Stimulated activated CD4-positive, alpha-beta T cell treated with anti-CD3 and anti-CD28 coated beads, Interleukin-4, amount 100 ng/mL, for 48 hours (primary cell): ENCODE results near the gene PRIMPOL.

ENCODE experiments used
- DNase-seq, 2 donors: peaks; one replicate each; pipeline ENCODE4 v3.0.0-alpha.2; 2020; ENCODE audit warnings: low read depth in 2 of 2

PRIMPOL gene

DNA sequence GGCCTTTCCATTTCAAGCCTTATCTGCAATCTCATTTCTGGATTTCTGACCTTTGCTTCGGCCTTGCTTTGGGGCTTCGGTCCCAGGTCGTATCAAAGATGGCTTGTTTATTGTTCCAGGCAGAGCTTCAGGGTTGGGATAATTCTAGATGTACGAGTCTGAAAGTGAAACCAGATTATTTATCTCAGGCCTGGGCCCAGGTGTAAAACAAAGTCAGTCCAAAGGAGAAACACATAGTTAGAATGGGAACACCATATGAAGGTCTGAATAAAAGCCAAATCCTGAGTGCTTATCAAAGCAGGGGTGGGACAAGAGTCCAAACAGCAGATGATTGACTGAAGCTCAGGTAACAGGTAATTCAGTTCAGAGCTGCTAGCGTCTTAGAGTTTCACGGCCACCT lies 17.1 kb downstream of the PRIMPOL start:
- no peak for DNase-seq

DNA sequence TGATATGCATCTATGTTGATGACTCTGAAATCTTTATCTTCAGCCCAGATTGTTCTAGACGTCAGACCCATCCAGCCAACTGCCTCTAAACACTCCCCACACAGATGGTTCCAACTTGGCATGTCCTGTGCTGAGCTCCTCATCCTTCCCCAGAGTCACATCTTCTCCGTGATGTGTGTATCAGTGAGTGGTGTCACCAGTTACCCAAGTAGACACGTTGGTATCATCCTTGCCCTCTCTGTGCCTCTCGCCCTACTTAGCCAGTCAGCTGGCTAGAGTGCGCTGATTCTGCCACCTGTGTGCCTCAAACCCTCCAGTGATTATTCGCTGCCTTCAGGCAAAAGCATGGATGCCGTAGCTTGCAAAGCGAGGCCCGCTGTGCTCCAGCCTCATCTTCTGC lies 18.6 kb downstream of the PRIMPOL start:
- no peak for DNase-seq

DNA sequence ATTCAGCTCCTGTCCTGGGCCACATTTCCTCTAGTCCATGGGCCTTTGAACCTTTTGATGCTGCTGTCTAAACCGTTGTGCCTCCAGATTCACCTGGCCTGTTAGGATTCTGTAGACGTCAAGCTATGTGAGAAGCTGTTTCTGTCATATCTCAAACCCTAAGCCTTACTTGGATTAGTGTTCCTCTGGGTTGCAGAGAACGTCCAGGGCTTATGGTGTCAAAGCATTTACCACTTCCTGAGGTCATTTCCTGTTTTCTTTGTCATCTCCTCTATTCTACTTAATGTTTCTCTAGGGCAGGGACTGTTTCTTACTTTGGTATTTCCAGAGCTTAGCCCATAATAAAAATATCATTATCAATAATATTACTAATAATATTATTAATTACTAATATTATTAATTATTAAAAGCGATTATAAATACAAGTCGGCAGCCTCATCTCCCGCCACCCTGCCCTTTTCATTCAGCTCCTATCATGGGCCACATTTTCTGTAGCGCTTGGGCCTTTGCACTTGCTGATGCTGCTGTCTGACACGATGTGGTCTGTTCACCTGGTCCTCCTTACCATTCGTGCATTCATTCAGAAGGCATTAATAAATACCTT lies 19.1 kb downstream of the PRIMPOL start:
- DNase-seq = no peak

DNA sequence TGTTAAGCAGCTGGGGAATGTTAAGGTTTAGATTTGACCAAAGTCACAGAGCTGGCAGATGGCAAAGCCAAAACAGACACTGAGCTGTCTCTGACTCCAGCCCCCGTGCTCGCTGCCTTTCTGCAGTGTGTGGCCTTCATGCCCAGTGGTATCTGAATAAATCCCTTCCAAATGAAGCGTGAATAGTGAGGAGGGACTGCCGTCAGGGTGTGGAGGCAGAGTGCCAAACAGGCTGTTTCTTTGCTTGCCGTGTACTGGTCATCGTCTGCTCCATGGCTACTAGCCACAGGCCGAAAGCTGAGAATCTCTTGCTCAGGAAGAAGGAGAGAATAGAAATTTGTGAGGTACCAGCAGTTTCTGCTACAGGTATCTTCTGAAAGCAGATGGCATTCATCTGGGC lies 19.7 kb downstream of the PRIMPOL start:
- DNase-seq = no peak

DNA sequence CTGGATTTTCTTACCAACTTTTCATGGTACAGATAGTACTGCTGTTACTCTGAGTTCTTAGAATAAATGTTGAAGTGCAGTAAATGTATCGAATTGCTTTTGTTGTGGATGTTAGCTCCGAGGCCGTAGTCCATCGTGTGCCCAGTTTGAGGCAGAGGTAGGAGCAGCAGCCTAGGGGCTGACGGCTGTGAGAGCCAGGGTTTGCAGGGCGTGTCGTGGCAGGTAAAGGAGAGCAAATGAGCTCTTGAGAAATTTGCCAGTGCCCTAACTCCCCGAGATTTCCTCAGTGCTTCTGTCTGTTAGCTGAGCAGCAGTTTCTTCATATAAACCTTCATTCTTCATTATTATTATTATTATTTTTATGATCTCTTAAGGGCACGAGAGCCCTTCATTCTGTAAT lies 21.6 kb downstream of the PRIMPOL start:
- DNase-seq = no peak

DNA sequence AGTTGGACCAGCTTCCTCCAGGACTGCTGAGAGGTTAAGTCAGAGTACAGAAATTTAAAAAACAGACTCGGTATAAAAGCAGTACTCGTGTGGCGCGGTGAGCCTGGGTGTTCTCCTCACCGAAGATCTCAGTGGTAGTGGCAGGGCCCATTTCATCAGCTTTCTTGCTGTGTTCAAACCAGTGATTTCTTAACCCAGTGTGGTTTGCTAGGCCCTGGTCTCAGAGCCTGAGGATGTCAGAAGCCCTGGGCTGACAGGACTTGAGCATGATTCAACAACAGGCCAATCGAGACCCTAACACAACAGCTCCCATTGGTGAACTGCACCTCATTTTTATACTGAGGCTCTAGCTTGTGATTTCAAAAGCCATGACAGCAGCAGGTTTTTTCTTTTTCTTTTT lies 23.2 kb downstream of the PRIMPOL start:
- no peak for DNase-seq

DNA sequence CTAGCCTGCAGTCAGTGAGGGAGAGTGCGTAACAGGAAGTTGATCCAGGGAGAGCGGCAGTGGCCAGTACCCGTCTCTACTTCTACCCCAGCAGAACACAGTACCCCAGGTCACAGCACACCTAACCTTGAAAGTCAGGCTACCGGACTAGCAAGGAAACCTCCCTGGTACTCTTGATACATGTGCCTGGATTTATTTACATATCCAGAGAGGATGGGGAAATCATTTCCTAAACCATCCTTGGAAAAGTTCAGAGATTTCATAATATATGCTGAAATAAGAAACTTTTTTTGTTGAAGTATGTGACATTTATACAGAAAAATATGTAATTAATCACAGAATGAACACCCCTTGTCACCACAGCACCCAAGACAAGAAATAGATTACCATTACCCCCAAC lies 24.5 kb downstream of the PRIMPOL start:
- DNase-seq = no peak

DNA sequence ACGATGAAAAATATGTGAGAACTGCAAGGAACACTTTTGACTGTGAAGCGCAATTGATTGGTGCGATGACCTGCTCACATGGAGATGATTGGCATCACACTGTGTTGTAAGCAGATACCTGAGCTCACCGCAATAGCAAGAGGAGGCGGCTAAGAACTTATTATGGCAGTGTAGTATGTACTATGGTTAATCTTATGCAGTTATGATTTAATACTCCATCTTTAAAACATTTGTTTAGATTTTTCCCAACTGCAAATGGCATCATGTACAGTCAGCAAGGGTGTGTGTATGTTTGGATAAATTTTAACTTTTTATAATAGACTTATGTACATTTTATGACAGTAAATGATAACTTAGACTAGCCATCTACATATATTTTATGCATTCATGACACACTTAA lies 25.5 kb downstream of the PRIMPOL start:
- no peak for DNase-seq

DNA sequence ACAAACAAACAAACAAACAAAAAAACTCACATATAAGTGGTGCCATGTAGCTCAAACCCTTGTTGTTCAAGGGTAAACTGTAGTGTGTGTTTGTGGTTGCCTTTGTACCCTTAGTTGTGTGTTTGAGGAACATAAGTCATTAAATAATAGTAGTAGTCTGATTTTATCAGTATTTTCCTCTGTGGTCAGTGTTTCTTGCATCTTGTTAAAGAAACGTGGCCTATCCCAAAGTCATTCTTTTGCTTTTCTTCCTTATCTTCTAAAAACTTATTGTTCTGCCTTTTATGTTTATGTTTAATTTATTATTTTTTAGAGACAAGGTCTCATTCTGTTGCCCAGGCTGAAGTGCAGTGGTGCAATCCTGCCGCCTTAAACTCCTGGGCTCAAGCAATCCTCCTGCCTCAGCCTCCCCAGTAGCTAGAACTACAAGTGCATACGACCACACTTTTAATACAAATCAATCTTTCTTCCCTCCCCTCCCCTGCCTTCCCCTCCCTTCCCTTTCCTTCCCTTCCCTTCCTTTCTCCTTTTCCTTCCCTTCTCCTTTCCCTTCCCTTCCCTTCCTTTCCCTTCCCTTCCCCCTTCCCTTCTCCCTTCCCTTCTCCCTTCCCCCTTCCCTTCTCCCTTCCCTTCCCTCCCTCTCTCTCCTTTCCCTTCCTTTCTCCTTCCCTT lies 26.4 kb downstream of the PRIMPOL start:
- DNase-seq = no peak

DNA sequence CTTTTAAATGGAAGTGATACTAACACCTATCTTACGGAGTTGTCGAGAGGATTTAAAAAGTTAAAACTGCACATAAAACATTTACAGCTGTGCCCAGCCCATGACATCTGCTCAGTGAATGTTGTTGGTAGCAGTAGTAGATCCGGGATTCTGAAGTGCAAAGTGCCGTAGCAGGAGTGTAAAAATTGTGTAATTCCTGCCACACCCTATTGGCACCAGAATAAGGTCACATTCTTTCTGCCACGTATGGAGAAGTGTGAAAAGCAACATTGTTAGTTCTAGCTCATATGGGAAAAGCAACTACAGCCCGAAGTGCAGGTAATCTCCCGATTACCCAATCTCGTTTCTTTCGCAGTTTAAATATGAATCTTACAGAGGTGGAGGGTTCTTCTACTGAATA lies 31.2 kb downstream of the PRIMPOL start:
- DNase-seq = no peak

DNA sequence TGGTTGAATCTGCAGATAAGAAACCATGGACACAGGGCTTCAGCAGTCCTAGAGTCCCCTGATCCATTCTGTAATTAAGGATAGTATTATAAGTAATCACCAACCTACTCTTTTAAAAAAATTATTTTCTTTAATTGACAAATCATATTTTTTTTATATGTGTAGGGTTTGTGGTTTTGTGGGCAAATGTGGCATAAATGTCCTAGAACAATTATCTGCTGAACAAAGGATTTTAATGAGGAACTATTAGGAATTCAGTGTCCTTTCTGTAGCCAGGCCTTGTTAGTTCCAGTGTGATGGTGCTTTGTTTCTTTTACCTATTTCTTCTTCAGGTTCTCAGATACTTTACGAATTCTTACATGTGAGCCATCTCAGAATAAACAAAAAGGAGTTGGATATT lies 32.4 kb downstream of the PRIMPOL start:
- DNase-seq = no peak

DNA sequence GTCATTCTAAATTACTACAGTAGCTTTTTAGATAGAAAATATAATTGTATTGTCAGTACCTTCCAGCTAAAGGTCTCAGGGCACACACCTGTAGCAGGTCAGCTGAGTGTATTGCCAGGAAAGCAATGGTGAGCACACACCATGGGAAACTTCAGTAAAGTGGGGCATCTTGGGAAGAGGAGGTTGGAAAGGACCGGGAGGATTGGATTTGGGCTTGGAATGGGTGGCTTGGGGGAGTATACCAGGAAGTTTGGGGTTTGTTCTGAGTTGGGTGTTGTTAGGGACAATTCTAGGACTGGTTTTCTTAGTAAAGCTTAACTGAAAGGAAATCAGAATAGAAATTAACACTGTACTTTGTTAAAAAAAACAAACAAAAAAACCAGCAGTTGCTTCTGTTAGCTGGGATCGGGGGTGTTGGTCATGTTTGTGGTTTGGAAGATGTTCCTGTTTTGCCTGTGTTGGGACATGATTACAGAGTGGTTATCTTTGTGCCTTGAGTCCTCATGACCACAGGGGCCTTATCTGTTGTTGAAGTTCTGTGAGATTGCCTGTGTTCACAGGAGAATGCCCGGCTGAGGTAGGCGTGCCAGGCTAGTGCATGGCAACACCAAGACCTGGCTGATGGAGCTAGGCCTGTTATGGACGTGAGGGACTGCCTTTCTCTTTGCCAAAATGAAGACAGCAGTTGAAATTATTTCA lies 35.1 kb downstream of the PRIMPOL start:
- DNase-seq = no peak

DNA sequence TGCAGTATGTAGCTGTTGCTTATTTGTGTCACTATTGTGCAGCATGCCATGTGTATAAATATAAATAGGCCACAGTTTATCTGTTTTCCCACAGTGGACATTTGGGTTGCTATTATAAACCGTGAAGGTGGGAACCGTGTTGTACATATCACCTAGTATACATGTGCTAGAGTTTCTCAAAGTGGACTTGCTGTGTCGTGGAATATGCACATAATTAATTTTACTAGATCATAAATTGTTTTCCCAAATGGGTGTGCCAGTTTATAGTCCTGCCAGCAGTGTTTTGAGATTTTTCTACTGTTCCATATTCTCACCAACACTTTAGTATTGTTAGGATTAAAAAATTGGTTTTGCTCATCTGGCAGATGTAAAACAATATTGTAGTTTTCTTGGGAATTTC lies 38.5 kb downstream of the PRIMPOL start:
- no peak for DNase-seq

DNA sequence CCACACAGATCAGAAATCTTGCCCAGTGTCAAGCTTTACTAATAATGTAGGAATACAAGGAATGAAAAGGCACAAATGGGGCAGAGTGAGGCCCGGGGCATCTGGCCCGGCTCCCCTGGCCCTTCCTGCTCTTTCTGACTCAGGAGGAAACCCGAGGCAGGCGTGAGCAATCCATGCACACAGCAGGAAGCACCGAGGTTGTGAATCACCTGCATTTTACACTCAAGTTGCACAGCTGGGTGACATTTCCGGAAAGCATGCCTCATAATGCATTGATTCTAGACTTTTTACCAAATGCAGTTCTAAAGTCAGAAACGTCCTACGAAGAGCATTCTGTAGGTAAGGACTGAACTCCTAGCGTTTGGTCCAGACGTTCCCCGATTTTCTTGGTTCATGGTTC lies 38.9 kb downstream of the PRIMPOL start:
- DNase-seq = peak; percentile 16 to 18

DNA sequence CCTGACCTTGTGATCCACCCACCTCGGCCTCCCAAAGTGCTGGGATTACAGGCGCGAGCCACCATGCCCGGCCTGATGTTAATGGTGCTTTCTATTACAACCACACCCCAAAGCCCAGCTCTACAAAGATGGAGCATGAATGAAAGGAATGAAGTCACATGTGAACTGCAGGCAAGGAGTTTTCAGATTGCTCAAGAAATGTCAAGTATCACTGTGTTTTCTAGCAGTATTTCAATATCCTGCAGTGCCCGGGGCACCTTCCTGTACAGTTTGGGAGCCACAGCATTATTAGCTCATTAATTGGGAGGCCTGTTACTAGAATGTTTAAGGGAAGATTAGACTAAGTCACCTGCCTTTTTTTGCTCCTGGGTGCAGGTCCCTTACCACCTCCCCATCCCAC lies 40.1 kb downstream of the PRIMPOL start:
- DNase-seq = no peak

DNA sequence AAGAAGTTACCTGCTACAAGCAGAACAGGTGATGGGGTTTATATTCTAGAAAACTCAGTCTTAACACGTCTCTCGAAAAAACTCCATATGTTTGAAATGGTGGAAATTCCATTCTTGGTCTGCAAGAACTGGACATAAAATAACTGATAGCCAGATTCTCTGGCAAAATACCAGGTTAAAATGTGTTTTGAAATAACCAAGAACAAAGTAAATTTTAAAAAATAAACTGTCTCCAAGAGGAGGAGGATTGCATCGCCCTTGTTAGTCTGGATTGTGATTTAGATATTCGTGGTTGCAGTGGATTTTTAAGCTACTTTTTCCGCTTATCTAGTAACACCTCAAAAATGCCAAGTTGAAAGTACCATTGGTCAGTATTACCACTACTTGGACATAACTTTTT lies 43.5 kb downstream of the PRIMPOL start:
- no peak for DNase-seq

DNA sequence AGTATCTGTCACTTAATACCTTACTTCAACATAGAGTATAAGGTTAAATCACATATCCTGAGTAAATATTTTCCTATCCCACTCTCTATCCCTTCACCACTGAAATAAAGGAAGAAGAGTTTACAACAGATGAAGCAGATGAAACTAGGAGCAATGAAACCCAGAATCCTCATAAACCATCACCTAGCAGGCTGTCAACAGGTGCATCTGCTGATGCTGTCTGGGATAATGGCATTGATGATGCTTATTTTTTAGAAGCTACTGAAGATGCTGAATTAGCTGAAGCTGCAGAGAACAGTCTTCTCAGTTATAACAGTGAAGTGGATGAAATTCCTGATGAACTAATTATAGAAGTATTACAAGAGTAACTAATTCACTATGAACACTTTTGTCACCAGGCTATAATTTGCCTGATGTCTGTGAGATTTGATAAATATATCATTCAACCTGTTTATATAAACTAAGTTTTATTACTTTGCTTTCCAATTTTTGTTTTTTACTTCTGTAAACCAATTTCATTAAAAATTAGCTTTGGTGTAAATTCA lies 44.9 kb downstream of the PRIMPOL start:
- DNase-seq = no peak

DNA sequence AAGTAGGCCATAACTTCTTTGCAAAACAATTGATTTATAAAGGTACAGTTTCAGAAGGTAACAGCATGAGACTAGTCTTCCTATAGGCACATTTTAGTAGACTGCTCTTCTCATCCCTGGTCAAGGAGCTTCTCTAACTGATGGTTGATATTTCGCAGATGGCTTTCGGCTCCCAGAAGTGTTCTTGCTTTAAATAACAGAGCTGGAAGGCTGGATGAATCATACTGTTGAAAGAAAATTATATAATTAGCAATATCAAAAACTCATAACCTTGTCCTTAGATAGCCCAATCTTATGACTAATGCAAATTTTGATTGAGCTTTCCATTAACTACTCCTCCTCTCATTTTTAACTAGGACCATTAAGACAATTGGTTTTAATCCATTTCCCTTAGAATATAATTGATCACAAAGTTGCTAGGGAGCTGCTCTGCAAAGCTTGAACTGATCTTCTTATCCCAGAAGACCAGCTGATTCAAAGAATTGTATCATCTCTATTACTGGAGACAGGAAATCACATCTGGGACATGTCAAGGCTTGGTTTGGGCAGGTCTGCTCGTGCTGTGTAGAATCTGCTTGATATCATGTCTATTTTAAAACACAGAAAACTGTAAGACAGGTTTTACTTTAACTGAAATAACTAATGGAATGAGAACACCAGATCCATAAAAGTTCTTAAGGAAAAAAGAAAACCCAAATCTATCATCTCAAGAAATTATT lies 45.8 kb downstream of the PRIMPOL start:
- no peak for DNase-seq

DNA sequence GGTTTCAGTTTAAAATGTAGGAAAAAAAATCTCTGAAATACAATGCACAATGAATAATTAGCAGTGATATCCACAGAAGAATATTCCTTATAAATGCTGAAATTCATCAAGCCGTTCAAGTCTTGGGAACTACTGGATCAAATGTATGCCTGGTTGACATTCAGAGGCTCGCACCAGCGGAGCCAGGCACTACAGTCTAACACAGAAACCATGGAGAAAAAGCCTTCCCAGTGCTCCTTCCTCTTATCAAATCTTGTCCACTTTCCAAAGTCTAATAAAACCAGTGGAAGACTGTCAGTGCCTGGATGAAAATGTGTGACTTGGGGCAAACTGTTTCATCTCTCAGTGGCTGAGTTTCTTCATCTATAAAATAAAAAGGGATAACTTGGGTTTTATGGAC lies 48.4 kb downstream of the PRIMPOL start:
- no peak for DNase-seq

DNA sequence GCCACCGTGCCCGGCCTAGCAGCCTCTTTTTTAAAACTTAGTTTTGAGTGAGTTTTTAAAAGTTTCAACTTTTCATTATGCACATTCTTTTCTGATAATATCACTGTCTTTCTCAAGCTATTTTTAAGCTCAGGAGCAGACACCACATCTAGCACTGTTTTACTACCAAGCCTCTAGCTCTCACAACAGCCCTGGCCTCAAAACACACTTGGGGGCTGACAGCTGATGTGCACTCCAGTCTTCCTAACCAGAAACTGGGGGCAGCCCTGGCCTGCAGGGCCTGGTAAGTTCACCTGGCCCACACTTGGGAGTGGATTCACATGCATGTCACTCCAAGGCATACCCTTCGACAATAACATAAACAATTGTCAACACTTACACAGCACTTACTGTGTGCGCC lies 50.4 kb downstream of the PRIMPOL start:
- no peak for DNase-seq

DNA sequence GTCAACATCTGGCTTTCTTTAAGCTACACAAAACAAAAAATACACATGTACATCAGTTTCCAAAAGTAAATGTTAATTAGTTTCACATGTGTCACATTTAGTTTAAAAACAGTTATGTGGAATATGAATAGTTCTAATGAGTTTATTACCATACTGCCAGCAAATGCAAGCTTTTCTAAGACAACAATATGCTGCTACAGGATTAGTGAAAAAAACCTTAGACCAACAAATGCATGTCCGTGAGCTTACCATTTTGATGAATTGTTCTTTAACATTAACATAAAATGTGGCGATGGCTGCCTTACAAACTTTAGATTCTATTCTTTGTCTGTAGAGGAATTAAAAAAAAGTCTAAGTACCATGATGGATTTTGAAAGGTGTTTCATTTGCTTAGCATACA lies 52.6 kb downstream of the PRIMPOL start:
- DNase-seq = no peak

DNA sequence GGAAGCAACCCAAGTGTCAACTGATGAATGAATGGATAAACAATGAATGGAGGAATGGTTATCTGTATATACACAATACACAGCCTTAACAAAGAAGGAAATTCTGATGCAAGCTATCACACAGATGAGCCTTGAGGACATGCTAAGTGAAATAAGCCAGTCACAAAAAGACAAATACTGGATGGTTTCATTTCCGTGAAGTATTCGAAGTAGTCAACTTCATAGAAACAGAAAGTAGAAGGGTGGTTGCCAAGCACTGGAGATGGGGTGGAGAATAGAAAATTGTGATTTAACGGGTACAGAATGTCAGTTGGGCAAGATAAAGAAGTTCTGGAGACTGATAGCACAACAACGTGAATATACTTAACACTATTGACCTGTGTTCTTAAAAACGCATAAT lies 56.2 kb downstream of the PRIMPOL start:
- DNase-seq = no peak

DNA sequence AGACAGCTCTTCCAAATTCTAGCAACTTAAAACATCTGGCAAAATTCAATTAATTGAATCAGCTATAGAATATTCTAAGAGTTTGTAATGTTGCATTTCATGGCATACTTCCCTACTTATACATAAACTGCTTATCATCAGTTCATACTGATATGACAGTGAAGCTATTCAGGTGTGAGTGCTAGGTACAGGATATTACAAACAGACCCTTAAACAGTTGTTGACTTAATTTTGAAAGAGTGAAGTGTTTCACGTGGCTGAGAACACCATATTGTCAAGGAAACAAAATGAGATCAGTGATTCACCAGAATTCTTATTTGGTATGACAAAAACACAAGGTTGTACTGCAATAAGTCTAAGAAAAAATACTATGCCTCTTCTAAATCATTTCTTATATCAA lies 56.9 kb downstream of the PRIMPOL start:
- no peak for DNase-seq
